PC-9 (cell line): ENCODE results near the gene CORIN. TPM values are rescaled to one million over a fixed set of nuclear protein-coding genes. Genes with fewer than 3 reads are reported as not detected.

ENCODE experiments used
- BruUV-seq: library from RNA; stranded (reverse); fragments of 400-500 nt; replicated peaks from 2 replicates; lab custom pipeline; 2021; lab: Mats Ljungman, UMichigan
- CTCF ChIA-PET: fragments of 300-600 bp; sonication (Branson Sonifier 250); formaldehyde crosslinking; loops from one replicate; lab custom pipeline; 2022; ENCODE audit warnings: antibody characterized with exemption; lab: Charles Lee
- POLR2A ChIA-PET: fragments of 300-600 bp; sonication (Branson Sonifier 250); formaldehyde crosslinking; loops from one replicate; lab custom pipeline; 2022; ENCODE audit warnings: antibody characterized with exemption; ENCODE audit not compliant: unreplicated experiment; lab: Charles Lee
- DNase-seq, 2 experiments: peaks; one replicate each; pipeline versions ENCODE4 v3.0.0 to v3.0.0-alpha.2; 2015 to 2022; ENCODE audit warnings: mixed read lengths in 1 of 2
- H2AFZ ChIP-seq: fragments of 200-600 bp; sonication (generic); 2 replicates; pipeline ENCODE4 v1.8.1; 2017; ENCODE audit warnings: antibody characterized with exemption
- H3F3A ChIP-seq: fragments of 200-600 bp; sonication (generic); 2 replicates; pipeline ENCODE4 v1.8.1; 2017; ENCODE audit warnings: antibody characterized with exemption, mild to moderate bottlenecking, low read depth; ENCODE audit not compliant: insufficient read depth
- H3K27ac ChIP-seq: fragments of 200-600 bp; sonication (generic); 2 replicates; pipeline ENCODE4 v1.6.1; 2016; ENCODE audit warnings: mixed run types
- H3K27me3 ChIP-seq: fragments of 200-600 bp; sonication (generic); 2 replicates; pipeline ENCODE4 v1.6.1; 2016; ENCODE audit warnings: low read depth, mixed run types; ENCODE audit not compliant: insufficient read depth
- H3K36me3 ChIP-seq: fragments of 200-600 bp; sonication (generic); 2 replicates; pipeline ENCODE4 v1.6.1; 2016; ENCODE audit warnings: low read depth, mixed run types
- H3K4me1 ChIP-seq: fragments of 200-600 bp; sonication (generic); replicated peaks from 2 replicates; pipeline ENCODE4 v1.6.1; 2016; ENCODE audit warnings: mixed run types; ENCODE audit not compliant: insufficient read depth
- H3K4me2 ChIP-seq: fragments of 200-600 bp; sonication (generic); 2 replicates; pipeline ENCODE4 v1.6.1; 2017; ENCODE audit warnings: mixed run types
- H3K4me3 ChIP-seq: fragments of 200-600 bp; sonication (generic); 2 replicates; pipeline ENCODE4 v1.6.1; 2016; ENCODE audit warnings: mixed run types
- H3K79me2 ChIP-seq: fragments of 200-600 bp; sonication (generic); 2 replicates; pipeline ENCODE4 v1.6.1; 2017; ENCODE audit warnings: low read depth, mixed run types
- H3K9me2 ChIP-seq: fragments of 200-600 bp; sonication (generic); 2 replicates; pipeline ENCODE4 v1.8.1; 2017; ENCODE audit warnings: mild to moderate bottlenecking; ENCODE audit not compliant: insufficient read depth
- H3K9me3 ChIP-seq: fragments of 200-600 bp; sonication (generic); 2 replicates; pipeline ENCODE4 v1.8.1; 2016; ENCODE audit warnings: low read depth; ENCODE audit not compliant: insufficient read depth
- H4K20me1 ChIP-seq: fragments of 200-600 bp; sonication (generic); 2 replicates; pipeline ENCODE4 v1.8.1; 2017; ENCODE audit not compliant: insufficient read depth
- CTCF ChIP-seq: fragments of 200-600 bp; sonication (generic); conservative IDR thresholded peaks from 2 replicates; pipeline ENCODE4 v1.6.1; 2017; ENCODE audit warnings: mixed run types, antibody characterized with exemption, mild to moderate bottlenecking, moderate library complexity
- EZH2 ChIP-seq: fragments of 200-600 bp; sonication (generic); IDR thresholded peaks from 2 replicates; pipeline ENCODE4 v1.8.0; 2017; ENCODE audit warnings: antibody characterized with exemption, low read depth
- intact Hi-C: fragments of 100-400 bp; cut with micrococcal nuclease; formaldehyde crosslinking; loops from one replicate; pipeline ENCODE4 v1.10.0; 2022; ENCODE audit not compliant: unreplicated experiment
- total RNA-seq: library from RNA; stranded (reverse); gene quantifications from 2 replicates; pipeline ENCODE4 v1.2.3, GENCODE V29; 2021

The CORIN gene
- total RNA-seq, 1 experiment from 2014 or later: not detected

GRCh38 chr4:47721892-47722575, 115.8 kb downstream of the CORIN start:
- intact Hi-C loops: no loop called here
- Histone ChIP-seq H3K9me3 (no peaks in the 10 kb centered on the region; the same call in 1 of the 2 replicates), H3K27me3 (no peaks in the 10 kb centered on the region), H3K79me2 (no peaks in the 10 kb centered on the region), H3K27ac (no peak overlapping the region), H3K4me2 (no peak overlapping the region), H3K9me2 (no peaks in the 10 kb centered on the region), H3K36me3 (no peaks in the 10 kb centered on the region), H2AFZ (no peak overlapping the region), H3F3A (no peaks in the 10 kb centered on the region), H3K4me1 (no peaks in the 10 kb centered on the region), H3K4me3 (no peak overlapping the region), H4K20me1 (no peaks in the 10 kb centered on the region)
- BruUV-seq: no TSS peak
- DNase-seq: no peak
- TF ChIP-seq CTCF (no peak), EZH2 (no peak)
- POLR2A ChIA-PET: no interaction called here
- CTCF ChIA-PET: no interaction called here

GRCh38 chr4:47721485-47721884, 116.4 kb downstream of the CORIN start:
- intact Hi-C loops: no loop called here
- no peaks in the 10 kb centered on the region for H3K4me1 ChIP-seq
- no peaks in the 10 kb centered on the region for H3K36me3 ChIP-seq
- H3K4me3 ChIP-seq: no peak overlapping the region
- H3K4me2 ChIP-seq: no peak overlapping the region
- no peaks in the 10 kb centered on the region for H3K79me2 ChIP-seq
- no peak for DNase-seq
- no peaks in the 10 kb centered on the region; the same call in 1 of the 2 replicates for H3K9me3 ChIP-seq
- H3K27me3 ChIP-seq: no peaks in the 10 kb centered on the region
- ChIA-PET POLR2A (no interaction called here), CTCF (no interaction called here)
- H4K20me1 ChIP-seq: no peaks in the 10 kb centered on the region
- no TSS peak for BruUV-seq
- H3K27ac ChIP-seq: no peak overlapping the region
- H3F3A ChIP-seq: no peaks in the 10 kb centered on the region
- H3K9me2 ChIP-seq: no peaks in the 10 kb centered on the region
- H2AFZ ChIP-seq: no peak overlapping the region
- TF ChIP-seq CTCF: no peak
- no peak for TF ChIP-seq EZH2

GRCh38 chr4:47720787-47721186, 117.1 kb downstream of the CORIN start:
- Histone ChIP-seq H3F3A (no peaks in the 10 kb centered on the region), H3K4me3 (no peak overlapping the region), H3K4me2 (no peak overlapping the region), H3K9me3 (no peaks in the 10 kb centered on the region; the same call in 1 of the 2 replicates), H3K27me3 (no peaks in the 10 kb centered on the region), H3K27ac (no peak overlapping the region), H3K79me2 (no peaks in the 10 kb centered on the region), H4K20me1 (no peaks in the 10 kb centered on the region), H3K4me1 (no peaks in the 10 kb centered on the region), H3K9me2 (no peaks in the 10 kb centered on the region), H3K36me3 (no peaks in the 10 kb centered on the region), H2AFZ (no peak overlapping the region)
- intact Hi-C loops: no loop called here
- no peak for DNase-seq
- POLR2A ChIA-PET: no interaction called here
- TF ChIP-seq CTCF (no peak), EZH2 (no peak)
- no TSS peak for BruUV-seq
- CTCF ChIA-PET: no interaction called here
